Measurements from ENCODE around the gene ZNF491.

Gene ZNF491

GRCh38 chr19:11798391-11799330 is at the start of gene ZNF491:
ZNF491 (plus strand) TSS chr19:11798523; CDS start chr19:11805954, 7,431 bp downstream.
- Histone ChIP-seq H3K27me3 (ENCODE audit: control insufficient read depth, insufficient read depth, low read length) (no peaks in the 10 kb centered on the region), H3K27ac (ENCODE audit: low read length) (no peak within 1 kb of the TSS), H3K4me1 (ENCODE audit: control insufficient read depth, insufficient read depth, low read length) (peaks cover 3% of the 10 kb centered on the region; the same call in 1 of the 2 replicates), H3K36me3 (ENCODE audit: control insufficient read depth, insufficient read depth, low read length) (no peaks in the 10 kb centered on the region), H3K9me3 (ENCODE audit: control insufficient read depth, insufficient read depth, low read length) (no peaks in the 10 kb centered on the region), H3K4me3 (ENCODE audit: low read length) (peak within 1 kb of the TSS; percentile 50; the same call in 1 of the 2 replicates)
- DNase-seq (ENCODE audit: low read depth, low spot score): peak; percentile 73
- WGBS (ENCODE audit: insufficient coverage, insufficient read length): no CpG with 5 or more reads among the region's 56 CpGs

GRCh38 chr19:11749751-11750150 is 48.6 kb upstream of the ZNF491 start:
- Histone ChIP-seq H3K27ac (ENCODE audit: low read length) (no peak overlapping the region), H3K4me3 (ENCODE audit: low read length) (no peak overlapping the region), H3K9me3 (ENCODE audit: control insufficient read depth, insufficient read depth, low read length) (no peaks in the 10 kb centered on the region), H3K27me3 (ENCODE audit: control insufficient read depth, insufficient read depth, low read length) (no peaks in the 10 kb centered on the region), H3K4me1 (ENCODE audit: control insufficient read depth, insufficient read depth, low read length) (no peaks in the 10 kb centered on the region), H3K36me3 (ENCODE audit: control insufficient read depth, insufficient read depth, low read length) (no peaks in the 10 kb centered on the region)
- no peak for DNase-seq (ENCODE audit: low read depth, low spot score)
- no CpG with 5 or more reads among the region's 2 CpGs for WGBS (ENCODE audit: insufficient coverage, insufficient read length)

- Histone ChIP-seq H3K27me3 (ENCODE audit: control insufficient read depth, insufficient read depth, low read length) (no peaks in the 10 kb centered on the region), H3K4me3 (ENCODE audit: low read length) (no peak overlapping the region), H3K27ac (ENCODE audit: low read length) (no peak overlapping the region), H3K9me3 (ENCODE audit: control insufficient read depth, insufficient read depth, low read length) (no peaks in the 10 kb centered on the region; the same call in 1 of the 2 replicates), H3K36me3 (ENCODE audit: control insufficient read depth, insufficient read depth, low read length) (no peaks in the 10 kb centered on the region), H3K4me1 (ENCODE audit: control insufficient read depth, insufficient read depth, low read length) (no peaks in the 10 kb centered on the region)
- WGBS (ENCODE audit: insufficient coverage, insufficient read length): no CpG with 5 or more reads among the region's 2 CpGs
- DNase-seq (ENCODE audit: low read depth, low spot score): no peak
These were observed 46.0 kb upstream of the ZNF491 start for GRCh38 chr19:11752244-11752736.

GRCh38 chr19:11754663-11755062 is 43.7 kb upstream of the ZNF491 start:
- no CpG with 5 or more reads among the region's 4 CpGs for WGBS (ENCODE audit: insufficient coverage, insufficient read length)
- H3K4me1 ChIP-seq (ENCODE audit: control insufficient read depth, insufficient read depth, low read length): no peaks in the 10 kb centered on the region
- DNase-seq (ENCODE audit: low read depth, low spot score): no peak
- H3K27ac ChIP-seq (ENCODE audit: low read length): no peak overlapping the region
- no peaks in the 10 kb centered on the region for H3K27me3 ChIP-seq (ENCODE audit: control insufficient read depth, insufficient read depth, low read length)
- H3K4me3 ChIP-seq (ENCODE audit: low read length): no peak overlapping the region
- no peaks in the 10 kb centered on the region for H3K36me3 ChIP-seq (ENCODE audit: control insufficient read depth, insufficient read depth, low read length)
- H3K9me3 ChIP-seq (ENCODE audit: control insufficient read depth, insufficient read depth, low read length): no peaks in the 10 kb centered on the region; the same call in 1 of the 2 replicates

GRCh38 chr19:11756965-11757364 is 41.4 kb upstream of the ZNF491 start:
- DNase-seq (ENCODE audit: low read depth, low spot score): no peak
- no CpG with 5 or more reads among the region's 1 CpG for WGBS (ENCODE audit: insufficient coverage, insufficient read length)
- Histone ChIP-seq H3K27ac (ENCODE audit: low read length) (no peak overlapping the region), H3K9me3 (ENCODE audit: control insufficient read depth, insufficient read depth, low read length) (no peaks in the 10 kb centered on the region; the same call in 1 of the 2 replicates), H3K36me3 (ENCODE audit: control insufficient read depth, insufficient read depth, low read length) (no peaks in the 10 kb centered on the region), H3K4me3 (ENCODE audit: low read length) (no peak overlapping the region), H3K27me3 (ENCODE audit: control insufficient read depth, insufficient read depth, low read length) (no peaks in the 10 kb centered on the region), H3K4me1 (ENCODE audit: control insufficient read depth, insufficient read depth, low read length) (no peaks in the 10 kb centered on the region)

- Histone ChIP-seq H3K4me3 (ENCODE audit: low read length) (no peak overlapping the region), H3K4me1 (ENCODE audit: control insufficient read depth, insufficient read depth, low read length) (no peaks in the 10 kb centered on the region), H3K9me3 (ENCODE audit: control insufficient read depth, insufficient read depth, low read length) (no peaks in the 10 kb centered on the region; the same call in 1 of the 2 replicates), H3K36me3 (ENCODE audit: control insufficient read depth, insufficient read depth, low read length) (no peaks in the 10 kb centered on the region), H3K27me3 (ENCODE audit: control insufficient read depth, insufficient read depth, low read length) (no peaks in the 10 kb centered on the region), H3K27ac (ENCODE audit: low read length) (no peak overlapping the region)
- no CpG with 5 or more reads among the region's 7 CpGs for WGBS (ENCODE audit: insufficient coverage, insufficient read length)
- no peak for DNase-seq (ENCODE audit: low read depth, low spot score)
These were observed 38.5 kb upstream of the ZNF491 start for GRCh38 chr19:11759805-11760204.

- no peak overlapping the region for H3K4me3 ChIP-seq (ENCODE audit: low read length)
- H3K9me3 ChIP-seq (ENCODE audit: control insufficient read depth, insufficient read depth, low read length): no peaks in the 10 kb centered on the region
- no peaks in the 10 kb centered on the region for H3K4me1 ChIP-seq (ENCODE audit: control insufficient read depth, insufficient read depth, low read length)
- WGBS (ENCODE audit: insufficient coverage, insufficient read length): no CpG with 5 or more reads among the region's 3 CpGs
- no peaks in the 10 kb centered on the region for H3K36me3 ChIP-seq (ENCODE audit: control insufficient read depth, insufficient read depth, low read length)
- no peak for DNase-seq (ENCODE audit: low read depth, low spot score)
- H3K27me3 ChIP-seq (ENCODE audit: control insufficient read depth, insufficient read depth, low read length): peaks cover 7% of the 10 kb centered on the region; the same call in 1 of the 2 replicates
- no peak overlapping the region for H3K27ac ChIP-seq (ENCODE audit: low read length)
These were observed 35.2 kb upstream of the ZNF491 start for GRCh38 chr19:11763117-11763516.

- Histone ChIP-seq H3K36me3 (ENCODE audit: control insufficient read depth, insufficient read depth, low read length) (no peaks in the 10 kb centered on the region), H3K27me3 (ENCODE audit: control insufficient read depth, insufficient read depth, low read length) (peaks cover 10% of the 10 kb centered on the region; the same call in 1 of the 2 replicates), H3K9me3 (ENCODE audit: control insufficient read depth, insufficient read depth, low read length) (no peaks in the 10 kb centered on the region), H3K4me1 (ENCODE audit: control insufficient read depth, insufficient read depth, low read length) (no peaks in the 10 kb centered on the region), H3K27ac (ENCODE audit: low read length) (no peak overlapping the region), H3K4me3 (ENCODE audit: low read length) (no peak overlapping the region)
- no peak for DNase-seq (ENCODE audit: low read depth, low spot score)
- WGBS (ENCODE audit: insufficient coverage, insufficient read length): no CpG with 5 or more reads among the region's 1 CpG
These were observed 34.7 kb upstream of the ZNF491 start for GRCh38 chr19:11763611-11764010.

- Histone ChIP-seq H3K4me1 (ENCODE audit: control insufficient read depth, insufficient read depth, low read length) (no peaks in the 10 kb centered on the region), H3K27ac (ENCODE audit: low read length) (no peak within 1 kb of the TSS), H3K9me3 (ENCODE audit: control insufficient read depth, insufficient read depth, low read length) (no peaks in the 10 kb centered on the region), H3K27me3 (ENCODE audit: control insufficient read depth, insufficient read depth, low read length) (peaks cover 10% of the 10 kb centered on the region; the same call in 1 of the 2 replicates), H3K36me3 (ENCODE audit: control insufficient read depth, insufficient read depth, low read length) (no peaks in the 10 kb centered on the region), H3K4me3 (ENCODE audit: low read length) (peak within 1 kb of the TSS; percentile 67)
- DNase-seq (ENCODE audit: low read depth, low spot score): peak; percentile 79
- no CpG with 5 or more reads among the region's 61 CpGs for WGBS (ENCODE audit: insufficient coverage, insufficient read length)
These were observed 31.4 kb upstream of the ZNF491 start, which contains the start of gene ZNF441 for GRCh38 chr19:11766597-11767591. ZNF441 (plus strand) TSS chr19:11767000; CDS start chr19:11767194, 194 bp downstream.
